Glomerular visceral epithelial cell (primary cell): ENCODE measurements around the gene FCHO1.

Experiments used
- DNase-seq: peaks from one replicate; pipeline ENCODE4 v3.0.0-alpha.2; 2016; ENCODE audit errors: extremely low spot score

The FCHO1 gene

GRCh38 chr19:17831419-17831888 is 80.2 kb downstream of the FCHO1 start:
- no peak for DNase-seq

GRCh38 chr19:17832443-17833208 is 81.3 kb downstream of the FCHO1 start:
- DNase-seq, result no peak

- DNase-seq, result no peak
Observed at GRCh38 chr19:17834350-17835181, 83.3 kb downstream of the FCHO1 start.

- DNase-seq, result no peak
Observed at GRCh38 chr19:17835182-17836006, 84.1 kb downstream of the FCHO1 start.

- DNase-seq, result no peak
Observed at GRCh38 chr19:17836530-17836929, 85.3 kb downstream of the FCHO1 start.

DNA sequence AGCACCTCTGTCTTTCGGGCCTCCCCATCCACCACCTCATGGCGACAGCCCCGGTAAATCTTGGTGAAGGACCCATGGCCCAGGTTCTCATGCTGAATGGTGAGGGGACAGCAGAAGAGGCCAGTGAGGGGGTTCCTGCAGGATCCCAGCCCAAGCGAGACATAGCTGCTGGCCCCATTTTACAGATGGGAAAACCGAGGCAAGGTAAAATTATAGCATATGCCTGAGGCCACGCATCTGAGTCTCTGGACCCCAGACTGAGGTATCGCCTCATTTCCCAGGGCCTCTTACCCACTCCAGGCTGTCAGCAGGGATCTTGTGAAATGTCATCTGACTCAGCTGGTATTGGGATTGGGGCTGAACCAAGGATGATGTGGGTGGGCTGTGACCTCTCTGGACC is 86.7 kb downstream of the FCHO1 start:
- no peak for DNase-seq
